Ascending aorta (tissue), 2 donors: Measurements from ENCODE around the gene ALKBH7. TPM values are rescaled to one million over a fixed set of nuclear protein-coding genes. Genes with fewer than 3 reads are reported as not detected.
A peak's percentile ranks its signal among the peaks of the same experiment; 100 is the strongest.

Experiments used
- DNase-seq, 2 donors: peaks; one replicate each; pipeline ENCODE4 v3.0.0-alpha.2; 2019; ENCODE audit warnings: low spot score in 2 of 2
- H3K27ac ChIP-seq, 2 donors: fragments of 200-600 bp; sonication (generic); one replicate each; pipeline ENCODE4 v1.5.1; 2016 to 2017; ENCODE audit warnings: mild to moderate bottlenecking in 1 of 2
- H3K27me3 ChIP-seq: fragments of 200-600 bp; sonication (generic); one replicate; pipeline ENCODE4 v1.5.1; 2017
- H3K36me3 ChIP-seq, 2 donors: fragments of 200-600 bp; sonication (generic); one replicate each; pipeline ENCODE4 v1.5.1; 2016
- H3K4me1 ChIP-seq, 2 donors: fragments of 200-600 bp; sonication (generic); one replicate each; pipeline ENCODE4 v1.5.1; 2016 to 2017; ENCODE audit warnings: mild to moderate bottlenecking in 1 of 2
- H3K4me3 ChIP-seq, 2 donors: fragments of 200-600 bp; sonication (generic); one replicate each; pipeline ENCODE4 v1.5.1; 2016 to 2017; ENCODE audit warnings: mild to moderate bottlenecking in 1 of 2
- H3K9me3 ChIP-seq, 2 donors: fragments of 200-600 bp; sonication (generic); one replicate each; pipeline ENCODE4 v1.5.1; 2016
- CTCF ChIP-seq, 3 experiments: fragments of 200-600 bp in 2 of 3; fragments of 450-650 bp in 1 of 3; sonication (generic) in 2 of 3; IDR thresholded peaks; one replicate each; pipeline ENCODE4 v1.5.1; 2016 to 2019; ENCODE audit warnings: antibody characterized with exemption in 3 of 3, mild to moderate bottlenecking in 1 of 3, moderate library complexity in 1 of 3
- intact Hi-C: fragments of 100-400 bp; cut with DNase I; formaldehyde crosslinking; loops from one replicate; pipeline ENCODE4 v1.15.1; 2023
- total RNA-seq: library from RNA; depleted of rRNA; stranded (reverse); fragments of >200 nt; gene quantifications from one replicate; pipeline ENCODE4 v1.1.0, GENCODE V29; 2016

The ALKBH7 gene
- total RNA-seq, 1 donor from 2014 or later: 68.8 TPM

- Histone ChIP-seq H3K4me1 (no peaks in the 10 kb centered on the region), H3K9me3 (no peaks in the 10 kb centered on the region), H3K27me3 (no peaks in the 10 kb centered on the region), H3K27ac (no peak overlapping the region), H3K4me3 (no peak overlapping the region), H3K36me3 (no peaks in the 10 kb centered on the region)
- intact Hi-C loops: no loop called here
- DNase-seq: no peak
- no peak for TF ChIP-seq CTCF (IDR thresholded peaks at IDR 0.05)
Measured at GRCh38 chr19:6406401-6406800, 33.8 kb downstream of the ALKBH7 start.

GRCh38 chr19:6409346-6409745 is 36.8 kb downstream of the ALKBH7 start:
- Histone ChIP-seq H3K27ac (no peak overlapping the region), H3K9me3 (no peaks in the 10 kb centered on the region), H3K27me3 (no peaks in the 10 kb centered on the region), H3K4me3 (no peak overlapping the region), H3K36me3 (peaks cover 4 to 6% of the 10 kb centered on the region in 2 donors), H3K4me1 (no peaks in the 10 kb centered on the region)
- TF ChIP-seq CTCF (IDR thresholded peaks at IDR 0.05): no peak
- intact Hi-C loops: no loop called here
- DNase-seq: no peak

- intact Hi-C loops: no loop called here
- H3K36me3 ChIP-seq: peaks cover 31 to 32% of the 10 kb centered on the region in 2 donors
- H3K27me3 ChIP-seq: no peaks in the 10 kb centered on the region
- H3K4me3 ChIP-seq: no peak overlapping the region
- TF ChIP-seq CTCF (IDR thresholded peaks at IDR 0.05): no peak
- no peak overlapping the region for H3K27ac ChIP-seq
- DNase-seq: no peak
- H3K9me3 ChIP-seq: no peaks in the 10 kb centered on the region
- no peaks in the 10 kb centered on the region for H3K4me1 ChIP-seq
Measured at GRCh38 chr19:6412061-6412446, 39.5 kb downstream of the ALKBH7 start.

- TF ChIP-seq CTCF (IDR thresholded peaks at IDR 0.05): peak; percentile 6 to 44 (median 34)
- no peaks in the 10 kb centered on the region for H3K4me1 ChIP-seq
- H3K36me3 ChIP-seq: peaks cover 37% of the 10 kb centered on the region in 2 donors
- no peaks in the 10 kb centered on the region for H3K27me3 ChIP-seq
- intact Hi-C loops: no loop called here
- no peak overlapping the region for H3K4me3 ChIP-seq
- H3K9me3 ChIP-seq: no peaks in the 10 kb centered on the region
- no peak for DNase-seq
- H3K27ac ChIP-seq: no peak overlapping the region
Measured at GRCh38 chr19:6412447-6413091, 40.0 kb downstream of the ALKBH7 start.

GRCh38 chr19:6413291-6413690 is 40.7 kb downstream of the ALKBH7 start:
- intact Hi-C loops: no loop called here
- no peaks in the 10 kb centered on the region for H3K27me3 ChIP-seq
- H3K9me3 ChIP-seq: no peaks in the 10 kb centered on the region
- peaks cover 44% of the 10 kb centered on the region in 2 donors for H3K36me3 ChIP-seq
- no peak for TF ChIP-seq CTCF (IDR thresholded peaks at IDR 0.05)
- H3K4me3 ChIP-seq: no peak overlapping the region
- H3K27ac ChIP-seq: no peak overlapping the region
- DNase-seq: no peak
- no peaks in the 10 kb centered on the region for H3K4me1 ChIP-seq
